COLO668 (cell line): ENCODE measurements around the gene PLXNA4.
A peak's percentile ranks its signal among the peaks of the same experiment; 100 is the strongest.

Experiments
- DNase-seq: peaks from one replicate; lab custom pipeline; 2025; ENCODE audit not compliant: unreplicated experiment; lab: John Stamatoyannopoulos, UW

Gene PLXNA4

DNA sequence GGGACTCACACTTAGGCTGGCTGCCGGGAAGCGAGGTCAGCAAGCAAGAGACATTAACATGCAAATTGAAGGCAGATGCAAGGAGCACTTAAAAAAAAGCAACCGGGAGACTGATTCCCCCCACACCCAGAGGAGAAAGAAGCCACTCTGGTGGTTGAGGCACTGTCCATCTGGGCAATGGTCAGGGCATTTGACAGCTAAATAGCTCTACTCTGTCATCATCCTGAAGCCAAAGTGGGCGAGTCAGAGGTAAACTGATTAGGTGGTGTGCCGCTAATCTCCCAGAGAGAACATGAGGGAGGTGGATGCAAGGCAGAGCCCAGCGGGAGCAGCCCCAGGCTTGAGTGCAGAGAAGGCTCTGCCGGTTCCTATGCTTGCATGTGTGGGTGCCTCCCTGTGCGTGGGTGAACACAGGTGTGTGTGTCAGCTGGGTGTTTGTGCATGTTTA, 100.6 kb downstream of the PLXNA4 start:
- no peak for DNase-seq

DNA sequence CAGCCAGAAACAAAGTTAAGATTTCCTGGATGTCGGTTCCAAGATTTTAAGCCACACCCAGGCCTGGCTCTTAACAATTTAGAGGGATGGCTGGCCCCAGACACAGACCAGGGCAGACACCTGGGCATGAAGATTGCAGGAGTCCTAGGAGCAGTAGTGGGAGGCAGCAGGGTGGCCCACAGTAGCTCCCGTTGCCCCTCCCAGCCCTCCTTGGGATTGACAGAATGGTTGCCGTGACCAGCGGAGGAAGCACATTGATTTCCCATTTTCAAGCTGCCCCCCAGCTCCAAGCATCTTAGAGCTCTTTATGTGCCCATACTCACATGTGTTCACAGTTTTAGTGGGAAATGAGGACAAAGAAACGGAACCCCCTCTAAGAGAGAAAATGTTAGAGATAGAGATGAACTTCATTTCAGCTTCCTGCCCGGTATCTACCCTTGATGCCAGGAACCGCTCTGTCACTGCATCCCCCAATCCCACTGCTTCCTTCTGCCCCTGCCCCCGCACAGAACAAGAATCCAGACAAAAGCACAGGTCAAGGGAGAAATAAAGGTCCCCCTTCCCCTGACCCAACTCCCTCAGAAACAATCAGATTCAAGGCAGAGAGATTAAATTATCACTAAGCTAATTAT, 101.1 kb downstream of the PLXNA4 start:
- DNase-seq: no peak

DNA sequence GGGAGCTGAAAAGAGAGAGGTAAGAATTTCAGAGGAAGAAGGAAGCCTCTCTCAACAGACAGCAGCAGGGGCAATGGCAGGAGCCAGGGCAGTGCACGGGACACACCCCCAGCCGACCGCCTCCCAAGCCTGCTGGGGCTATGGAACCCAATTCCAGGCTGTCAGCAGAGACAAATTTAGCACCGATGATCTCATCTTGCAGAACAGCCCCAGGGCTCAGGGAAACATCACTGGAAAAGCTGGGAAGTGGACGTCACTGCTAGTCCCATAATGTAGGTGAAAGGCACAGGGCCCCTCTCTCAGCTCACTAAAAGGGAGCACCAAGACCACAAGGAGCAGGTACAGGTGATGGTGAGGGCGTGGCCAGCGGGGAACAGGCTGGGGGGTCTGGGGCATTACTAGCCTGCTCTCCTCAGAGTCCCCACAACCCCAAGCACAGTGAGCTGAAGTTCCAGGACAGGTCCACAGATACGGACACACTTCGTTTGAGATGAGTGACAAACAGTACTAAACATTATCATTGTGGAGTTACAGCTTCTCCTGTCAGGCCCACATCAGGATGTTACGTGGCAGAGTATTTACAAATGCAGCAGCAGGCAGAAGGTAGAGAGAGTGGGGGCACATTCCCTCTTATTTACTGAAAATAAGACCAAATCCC, 103.7 kb downstream of the PLXNA4 start:
- DNase-seq: peak; percentile 81

DNA sequence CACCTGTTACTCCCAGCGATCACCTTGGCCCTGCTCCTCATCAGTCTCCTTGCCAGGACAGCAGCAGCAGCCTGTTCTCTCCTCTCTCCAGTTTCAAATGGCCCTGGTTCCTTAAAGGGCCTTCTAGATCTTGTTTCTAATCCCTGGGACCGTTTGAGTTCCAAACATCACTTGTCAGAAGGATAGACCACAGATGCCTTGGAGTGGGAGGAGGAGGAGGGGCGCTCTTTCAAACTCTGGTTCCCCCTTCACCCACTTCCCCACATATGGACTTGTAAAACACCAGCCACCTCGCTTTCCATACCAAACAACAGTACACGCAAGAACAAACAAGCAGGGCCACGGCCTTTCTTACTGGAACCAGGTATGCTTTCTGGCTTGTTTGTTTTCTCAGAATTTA, 104.8 kb downstream of the PLXNA4 start:
- DNase-seq: no peak

GRCh38 chr7:132469681-132470080, 106.6 kb downstream of the PLXNA4 start:
- no peak for DNase-seq

- DNase-seq: no peak
Measured at GRCh38 chr7:132469264-132469663, 107.0 kb downstream of the PLXNA4 start.

DNA sequence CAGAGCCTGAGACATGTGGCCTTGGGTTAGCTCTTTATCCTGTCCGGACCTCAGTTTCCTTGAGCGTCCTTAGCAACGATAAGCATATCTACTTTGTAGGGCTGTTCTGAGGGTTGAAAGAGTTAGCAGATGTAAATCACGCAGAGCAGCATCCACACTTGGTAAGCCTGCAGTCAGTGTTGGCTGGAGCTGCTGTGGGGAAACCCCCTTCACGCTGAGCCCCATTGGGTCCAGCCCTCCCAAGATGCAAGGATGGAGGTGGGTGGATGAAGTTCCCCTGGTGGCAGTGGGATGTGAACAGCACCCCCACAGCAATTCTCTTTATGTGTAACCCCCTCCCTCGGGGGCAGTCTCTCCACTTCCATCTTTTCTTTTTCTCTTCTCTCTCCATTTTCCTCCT, 109.9 kb downstream of the PLXNA4 start:
- DNase-seq: no peak

DNA sequence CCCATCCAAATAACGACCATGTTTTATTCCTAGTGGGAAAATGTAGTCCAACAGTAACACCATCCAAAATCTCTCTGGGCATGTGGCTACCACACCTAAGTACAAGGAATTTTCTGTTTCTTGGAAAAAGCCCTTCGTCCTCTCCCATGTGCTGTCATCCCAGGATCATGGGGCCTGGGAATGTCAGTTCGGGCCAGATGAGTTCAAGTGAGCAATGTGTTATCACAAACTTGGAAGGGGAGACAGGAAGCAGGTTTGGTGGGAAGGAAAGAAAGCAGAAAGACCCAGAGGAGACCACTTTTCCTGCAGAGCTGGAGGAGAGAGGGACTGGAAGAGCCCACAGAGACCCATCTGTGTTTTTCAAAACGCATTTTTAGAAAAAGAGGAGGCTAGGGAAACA, 110.8 kb downstream of the PLXNA4 start:
- no peak for DNase-seq

GRCh38 chr7:132464740-132465139, 111.5 kb downstream of the PLXNA4 start:
- no peak for DNase-seq

DNA sequence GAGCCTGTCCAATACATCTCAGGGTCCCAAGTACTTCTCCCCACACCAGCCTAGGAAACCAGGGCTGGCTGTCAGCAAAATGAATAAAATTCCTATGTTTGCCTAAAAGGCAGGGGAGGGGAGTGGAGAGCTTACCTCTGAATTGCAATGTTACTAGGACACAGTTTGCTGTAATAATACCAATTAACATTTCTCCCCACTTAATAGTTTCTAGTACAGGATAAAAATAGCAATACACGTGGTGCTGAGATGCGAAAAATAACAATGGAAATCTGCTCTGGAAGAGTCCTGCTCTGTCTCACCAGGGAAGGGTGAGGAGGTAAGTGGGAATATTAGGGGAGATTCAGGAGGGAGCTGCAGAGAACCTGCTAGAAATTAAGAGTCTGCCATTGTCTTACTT, 112.3 kb downstream of the PLXNA4 start:
- DNase-seq: no peak

- no peak for DNase-seq
Measured at GRCh38 chr7:132462478-132462877, 113.8 kb downstream of the PLXNA4 start.

DNA sequence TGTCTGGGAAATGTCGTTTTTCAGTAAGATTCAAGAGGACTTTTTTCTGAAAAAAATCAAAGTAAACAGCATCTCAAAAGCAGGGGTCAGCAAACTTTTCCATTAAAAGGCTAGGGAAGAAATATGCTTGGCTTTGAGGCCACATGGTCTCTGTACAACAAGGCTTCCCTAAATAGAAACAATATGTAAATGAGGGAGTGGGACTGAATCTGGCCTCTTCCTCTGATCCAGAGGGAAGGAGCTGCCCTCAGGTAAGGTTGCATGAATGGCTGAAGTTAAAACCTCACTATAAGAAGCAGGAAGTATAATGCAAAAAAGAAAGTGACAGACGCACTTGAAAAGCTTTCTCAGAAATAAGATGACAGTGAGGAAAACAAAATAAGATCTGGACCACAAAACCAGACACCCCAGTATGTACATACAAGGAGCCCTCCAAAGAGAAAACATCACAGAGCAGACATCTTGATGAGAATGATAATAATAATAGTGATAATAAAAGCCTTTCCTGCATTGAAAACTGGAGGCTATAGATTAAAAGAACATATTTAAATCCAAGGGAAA, 115.2 kb downstream of the PLXNA4 start:
- no peak for DNase-seq

- no peak for DNase-seq
Measured at GRCh38 chr7:132458729-132459128, 117.5 kb downstream of the PLXNA4 start.

DNA sequence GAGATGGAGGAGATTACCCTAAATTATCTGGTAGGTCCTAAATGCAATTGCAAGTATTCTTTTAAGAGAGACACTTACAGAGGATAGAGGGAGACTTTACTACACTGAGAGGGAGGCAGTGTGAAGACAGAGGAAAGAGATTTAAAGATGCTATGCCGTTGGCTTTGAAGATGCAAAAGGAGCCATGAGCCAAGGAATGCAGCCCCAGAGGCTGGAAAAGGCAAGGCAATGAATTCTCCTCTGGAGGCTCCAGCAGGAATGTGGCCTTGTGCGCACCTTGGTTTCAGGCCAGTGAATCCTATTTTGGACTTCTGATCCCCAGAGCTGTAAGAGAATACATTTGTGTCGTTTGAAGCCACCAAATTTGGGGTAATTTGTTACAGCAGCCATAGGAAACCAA, 118.6 kb downstream of the PLXNA4 start:
- no peak for DNase-seq

- DNase-seq: no peak
Measured at GRCh38 chr7:132456418-132456817, 119.9 kb downstream of the PLXNA4 start.

- DNase-seq: peak; percentile 65
Measured at GRCh38 chr7:132455378-132455777, 120.9 kb downstream of the PLXNA4 start.

GRCh38 chr7:132453826-132454225, 122.4 kb downstream of the PLXNA4 start:
- DNase-seq: no peak

DNA sequence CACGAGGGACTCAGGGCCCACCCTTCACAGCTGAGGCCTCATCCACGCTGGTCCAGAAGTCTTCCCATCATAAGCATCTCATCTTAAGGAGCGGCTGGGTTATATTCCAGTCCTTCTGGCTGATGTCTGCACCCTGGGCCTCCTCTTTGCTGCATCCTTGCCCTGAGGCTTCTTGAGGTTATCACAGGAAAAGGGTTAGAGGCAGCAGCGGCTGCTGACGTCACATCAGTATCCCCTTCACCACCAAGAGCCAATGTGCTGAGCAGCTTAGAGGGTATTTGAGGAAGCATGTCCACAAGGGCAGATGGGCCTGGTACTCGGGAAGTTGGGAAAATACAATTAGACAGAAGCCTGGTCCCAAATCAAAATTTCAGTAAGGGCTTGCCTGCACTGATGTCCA, 125.1 kb downstream of the PLXNA4 start:
- no peak for DNase-seq

DNA sequence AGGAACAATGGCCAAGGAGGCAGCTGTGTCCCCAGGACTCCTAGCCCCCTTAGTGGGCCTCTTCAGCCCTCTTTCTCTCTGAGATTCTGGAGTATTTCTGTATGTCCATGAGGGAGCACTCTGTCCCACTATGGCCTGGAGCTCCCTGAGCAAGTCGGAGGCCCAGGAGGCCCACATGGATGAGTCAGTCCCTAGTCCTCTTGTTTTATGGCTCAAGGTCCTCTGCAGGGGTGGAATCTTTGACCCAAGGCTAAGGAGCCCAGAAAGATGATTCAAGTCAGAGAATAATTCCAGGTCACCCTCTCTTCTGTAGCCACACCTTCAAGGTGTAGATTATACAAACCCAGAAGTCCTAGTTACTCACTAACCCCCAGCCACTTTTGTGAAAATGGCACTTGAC, 125.6 kb downstream of the PLXNA4 start:
- no peak for DNase-seq

DNA sequence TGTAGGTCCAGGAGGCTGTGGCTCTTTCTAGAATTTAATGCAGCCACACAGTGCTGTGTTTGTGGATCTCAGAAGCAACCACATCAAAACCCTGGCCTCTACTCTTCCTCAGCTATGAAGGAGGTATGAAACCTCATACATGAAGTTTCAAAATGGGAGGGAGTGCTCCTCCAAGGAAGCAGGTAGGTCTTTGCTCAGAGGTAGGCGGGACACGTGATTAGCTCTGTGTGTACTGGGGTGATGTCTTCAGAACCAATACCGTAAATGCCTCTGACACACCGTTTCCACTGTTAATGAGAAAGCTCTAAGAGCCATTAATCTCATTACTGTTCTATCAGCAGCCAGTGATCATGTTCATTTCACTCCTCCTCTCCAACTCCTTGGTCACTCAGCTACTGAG, 126.1 kb downstream of the PLXNA4 start:
- DNase-seq: no peak

GRCh38 chr7:132446666-132447278, 129.5 kb downstream of the PLXNA4 start:
- no peak for DNase-seq

DNA sequence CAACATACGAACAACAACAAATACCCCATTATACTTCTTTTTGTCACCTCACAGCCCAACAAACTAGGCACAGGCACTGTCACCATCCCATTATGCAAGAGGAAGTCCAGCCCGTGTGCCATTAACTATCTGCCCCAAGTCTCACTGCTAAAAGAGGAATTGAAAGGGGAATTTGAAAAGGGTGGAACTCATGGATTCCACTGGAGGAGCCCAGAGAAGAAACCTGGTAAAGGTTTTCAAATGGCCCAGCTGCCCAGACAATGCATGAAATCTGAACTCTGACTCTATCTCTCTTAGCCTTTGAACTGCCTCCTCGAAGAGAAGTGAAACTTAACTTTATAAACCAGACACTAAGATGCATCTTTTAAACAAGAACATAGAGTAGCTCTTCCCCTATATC, 130.0 kb downstream of the PLXNA4 start:
- DNase-seq: no peak
